Measurements from ENCODE around the gene NPC1. TPM values are rescaled to one million over a fixed set of nuclear protein-coding genes. Genes with fewer than 3 reads are reported as not detected.
"Not testable (repeated sequence)": the region's sequence is repeated elsewhere in the genome, so short reads cannot be mapped to it uniquely, and the experiment has no call there.

Gene NPC1
- polyA plus RNA-seq, 2 of the 4 experiments (the other 2 are of a cell fraction): 42.5 to 61.4 TPM

GRCh38 chr18:23512641-23513040 is 73.7 kb downstream of the NPC1 start:
- 93% methylated on average over 1 of the region's 1 CpG for whole genome bisulfite sequencing (ENCODE audit: missing lambda C conversion rate)
- Histone ChIP-seq H3K9me3 (no peaks in the 10 kb centered on the region), H3K4me1 (no peaks in the 10 kb centered on the region), H3K4me2 (no peak overlapping the region), H3K27ac (no peak overlapping the region), H3K4me3 (no peak overlapping the region)
- CTCF ChIA-PET: interaction anchor here (2.2 kb wide), 1 partner anchor 191 kb away, joined by 9 read pairs; no protein-coding TSS in a partner anchor
- no peak for FAIRE-seq
- POLR2A ChIA-PET: no interaction called here
- no peak for DNase-seq (ENCODE audit: low read depth in 1 of 2, low spot score in 1 of 2)
- TF ChIP-seq PBX3 (IDR thresholded peaks at IDR 0.05) (no peak), RNF2 (IDR thresholded peaks at IDR 0.05; ENCODE audit: borderline replicate concordance, low read depth) (no peak), SREBF2 (IDR thresholded peaks at IDR 0.05) (no peak), ESRRA (IDR thresholded peaks at IDR 0.05; ENCODE audit: borderline replicate concordance, low read length) (no peak), JUN (IDR thresholded peaks at IDR 0.05) (no peak), ZFP36 (IDR thresholded peaks at IDR 0.05; ENCODE audit: borderline replicate concordance, partially characterized antibody) (no peak), TP53 (CRISPR knock-in tag; IDR thresholded peaks at IDR 0.05) (no peak), CEBPB (IDR thresholded peaks at IDR 0.05) (no peak)
- ATAC-seq: no peak

GRCh38 chr18:23512216-23512615 is 74.1 kb downstream of the NPC1 start:
- H3K27ac ChIP-seq; H3K9me3 ChIP-seq; DNase-seq (ENCODE audit: low read depth in 1 of 2, low spot score in 1 of 2); H3K4me3 ChIP-seq; POLR2A ChIA-PET; ATAC-seq; FAIRE-seq; H3K4me1 ChIP-seq; H3K4me2 ChIP-seq: not testable (repeated sequence)
- 92% methylated on average over 7 of the region's 7 CpGs for WGBS (ENCODE audit: missing lambda C conversion rate)
- CTCF ChIA-PET: interaction anchor here (2.2 kb wide), 1 partner anchor 191 kb away, joined by 9 read pairs; no protein-coding TSS in a partner anchor

- ATAC-seq; FAIRE-seq; H3K4me1 ChIP-seq; H3K4me2 ChIP-seq; DNase-seq (ENCODE audit: low read depth in 1 of 2, low spot score in 1 of 2); POLR2A ChIA-PET; H3K9me3 ChIP-seq; H3K27ac ChIP-seq; H3K4me3 ChIP-seq: not testable (repeated sequence)
- WGBS (ENCODE audit: missing lambda C conversion rate): 85% methylated on average over 2 of the region's 2 CpGs
- CTCF ChIA-PET: interaction anchor here (1.2 to 2.2 kb wide), 4 partner anchors 11 to 192 kb away, joined by 3 to 9 read pairs (median 6); no protein-coding TSS in a partner anchor
Observed at GRCh38 chr18:23510923-23511322, 75.4 kb downstream of the NPC1 start.

GRCh38 chr18:23506393-23506792 is 79.9 kb downstream of the NPC1 start:
- ATAC-seq (no peak), DNase-seq (ENCODE audit: low read depth in 1 of 2, low spot score in 1 of 2) (no peak), FAIRE-seq (no peak)
- 96% methylated on average over 6 of the region's 6 CpGs for WGBS (ENCODE audit: missing lambda C conversion rate)
- TF ChIP-seq, protein P1, sequence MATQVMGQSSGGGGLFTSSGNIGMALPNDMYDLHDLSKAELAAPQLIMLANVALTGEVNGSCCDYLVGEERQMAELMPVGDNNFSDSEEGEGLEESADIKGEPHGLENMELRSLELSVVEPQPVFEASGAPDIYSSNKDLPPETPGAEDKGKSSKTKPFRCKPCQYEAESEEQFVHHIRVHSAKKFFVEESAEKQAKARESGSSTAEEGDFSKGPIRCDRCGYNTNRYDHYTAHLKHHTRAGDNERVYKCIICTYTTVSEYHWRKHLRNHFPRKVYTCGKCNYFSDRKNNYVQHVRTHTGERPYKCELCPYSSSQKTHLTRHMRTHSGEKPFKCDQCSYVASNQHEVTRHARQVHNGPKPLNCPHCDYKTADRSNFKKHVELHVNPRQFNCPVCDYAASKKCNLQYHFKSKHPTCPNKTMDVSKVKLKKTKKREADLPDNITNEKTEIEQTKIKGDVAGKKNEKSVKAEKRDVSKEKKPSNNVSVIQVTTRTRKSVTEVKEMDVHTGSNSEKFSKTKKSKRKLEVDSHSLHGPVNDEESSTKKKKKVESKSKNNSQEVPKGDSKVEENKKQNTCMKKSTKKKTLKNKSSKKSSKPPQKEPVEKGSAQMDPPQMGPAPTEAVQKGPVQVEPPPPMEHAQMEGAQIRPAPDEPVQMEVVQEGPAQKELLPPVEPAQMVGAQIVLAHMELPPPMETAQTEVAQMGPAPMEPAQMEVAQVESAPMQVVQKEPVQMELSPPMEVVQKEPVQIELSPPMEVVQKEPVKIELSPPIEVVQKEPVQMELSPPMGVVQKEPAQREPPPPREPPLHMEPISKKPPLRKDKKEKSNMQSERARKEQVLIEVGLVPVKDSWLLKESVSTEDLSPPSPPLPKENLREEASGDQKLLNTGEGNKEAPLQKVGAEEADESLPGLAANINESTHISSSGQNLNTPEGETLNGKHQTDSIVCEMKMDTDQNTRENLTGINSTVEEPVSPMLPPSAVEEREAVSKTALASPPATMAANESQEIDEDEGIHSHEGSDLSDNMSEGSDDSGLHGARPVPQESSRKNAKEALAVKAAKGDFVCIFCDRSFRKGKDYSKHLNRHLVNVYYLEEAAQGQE (IDR thresholded peaks at IDR 0.05): no peak
- TF ChIP-seq MAFK (IDR thresholded peaks at IDR 0.05; ENCODE audit: partially characterized antibody) (no peak), TP53 (CRISPR knock-in tag; IDR thresholded peaks at IDR 0.05) (no peak), ZFP36 (IDR thresholded peaks at IDR 0.05; ENCODE audit: borderline replicate concordance, partially characterized antibody) (no peak), KDM1A (IDR thresholded peaks at IDR 0.05; ENCODE audit: low read depth) (no peak), NFE2L2 (conservative IDR thresholded peaks at IDR 0.05; ENCODE audit: low read length) (no peak), ZSCAN20 (CRISPR knock-in tag; IDR thresholded peaks at IDR 0.05) (no peak)
- Histone ChIP-seq H3K4me3 (no peak overlapping the region), H3K9me3 (no peaks in the 10 kb centered on the region), H3K4me2 (no peak overlapping the region), H3K4me1 (peaks cover 10% of the 10 kb centered on the region), H3K27ac (no peak overlapping the region)
- ChIA-PET POLR2A (no interaction called here), CTCF (interaction anchor here (0.7 to 3.1 kb wide), 7 partner anchors 9 to 475 kb away, joined by 3 to 18 read pairs (median 3); no protein-coding TSS in a partner anchor)

Data from A549 (cell line).